ENCODE measurements around the gene KHDC1L. TPM values are rescaled to one million over a fixed set of nuclear protein-coding genes. Genes with fewer than 3 reads are reported as not detected.
"Not testable (repeated sequence)": the region's sequence is repeated elsewhere in the genome, so short reads cannot be mapped to it uniquely, and the experiment has no call there.

The KHDC1L gene
- total and polyA plus RNA-seq, 4 donors: 0.66 TPM; not detected in 3

DNA sequence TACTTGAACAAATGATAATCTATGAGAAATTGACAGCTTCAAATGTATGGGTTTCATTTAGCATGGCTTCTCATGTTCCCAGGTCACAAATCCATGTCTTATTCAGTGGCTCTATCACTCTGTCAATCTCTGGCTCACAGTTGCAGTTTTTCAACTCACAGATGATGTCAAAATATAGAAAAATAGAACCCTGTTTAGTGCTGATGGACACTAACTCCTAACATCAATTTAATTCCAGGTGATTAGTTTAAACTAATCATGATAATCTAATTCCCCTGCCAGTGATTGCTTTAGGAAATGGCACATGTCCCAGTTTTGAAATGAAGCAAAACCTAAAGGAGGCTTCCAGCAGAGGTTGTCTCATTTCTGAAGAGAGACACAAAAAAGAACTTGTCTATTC lies 24.7 kb upstream of the KHDC1L start:
- ATAC-seq (ENCODE audit: low FRiP score): no peak
- H3K27ac ChIP-seq (ENCODE audit: low read depth in 1 of 2, low read length in 2 of 2): no peak overlapping the region
- DNase-seq: no peak
- no peaks in the 10 kb centered on the region for H3K27me3 ChIP-seq (ENCODE audit: control insufficient read depth in 1 of 2, insufficient read depth in 2 of 2, low read length in 1 of 2)
- intact Hi-C loops (cut with DNase I): no loop called here
- H3K4me3 ChIP-seq (ENCODE audit: low read length in 2 of 2): no peak overlapping the region
- H3K36me3 ChIP-seq (ENCODE audit: control insufficient read depth in 1 of 2, insufficient read depth in 2 of 2, low read length in 1 of 2): no peaks in the 10 kb centered on the region
- H3K9me3 ChIP-seq (ENCODE audit: control insufficient read depth, low read length): no peaks in the 10 kb centered on the region
- H3K4me1 ChIP-seq (ENCODE audit: control insufficient read depth in 1 of 2, insufficient read depth in 2 of 2, low read length in 2 of 2): no peaks in the 10 kb centered on the region

DNA sequence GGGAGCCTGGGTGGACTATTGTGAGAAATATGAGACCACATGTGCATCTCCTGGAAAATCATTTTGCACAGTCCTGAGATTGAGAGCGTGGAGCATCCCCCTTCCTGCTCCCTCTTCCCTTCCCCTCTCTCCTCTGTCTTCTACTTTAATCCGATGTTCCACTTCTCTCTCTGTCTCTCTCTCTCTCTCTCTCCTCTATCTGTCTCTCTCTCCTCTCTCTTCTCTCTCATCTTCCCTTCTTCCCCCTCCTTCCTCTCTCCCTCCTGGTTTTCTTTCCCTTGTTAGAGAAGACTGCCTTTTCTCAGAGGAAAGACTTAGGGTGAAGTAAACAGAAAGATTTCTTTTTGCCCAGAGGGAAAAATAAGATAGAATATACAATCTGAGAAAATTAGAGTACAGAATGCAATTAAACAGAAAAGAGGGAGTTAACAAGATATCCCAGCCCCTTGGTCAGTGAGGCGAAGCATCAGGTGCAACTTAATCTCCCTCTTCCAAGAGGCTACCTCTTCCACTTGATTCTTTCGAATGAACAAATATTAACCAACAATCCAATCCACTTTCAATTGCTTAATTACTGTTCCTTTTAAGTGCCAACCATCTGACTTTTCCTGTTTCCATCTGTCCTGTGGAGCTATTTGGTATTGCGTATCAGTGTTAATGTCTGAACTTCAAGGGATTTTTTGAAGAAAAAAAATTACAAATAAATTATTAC lies 23.1 kb upstream of the KHDC1L start:
- Histone ChIP-seq H3K9me3 (ENCODE audit: control insufficient read depth, low read length) (no peaks in the 10 kb centered on the region), H3K4me1 (ENCODE audit: control insufficient read depth in 1 of 2, insufficient read depth in 2 of 2, low read length in 2 of 2) (no peaks in the 10 kb centered on the region), H3K27ac (ENCODE audit: low read depth in 1 of 2, low read length in 2 of 2) (no peak overlapping the region), H3K27me3 (ENCODE audit: control insufficient read depth in 1 of 2, insufficient read depth in 2 of 2, low read length in 1 of 2) (no peaks in the 10 kb centered on the region), H3K4me3 (ENCODE audit: low read length in 2 of 2) (no peak overlapping the region), H3K36me3 (ENCODE audit: control insufficient read depth in 1 of 2, insufficient read depth in 2 of 2, low read length in 1 of 2) (no peaks in the 10 kb centered on the region)
- WGBS, 2 donors: 80 to 85% methylated on average over 5 of the region's 5 CpGs
- DNase-seq (no peak), ATAC-seq (ENCODE audit: low FRiP score) (no peak)
- intact Hi-C loops (cut with DNase I): no loop called here

DNA sequence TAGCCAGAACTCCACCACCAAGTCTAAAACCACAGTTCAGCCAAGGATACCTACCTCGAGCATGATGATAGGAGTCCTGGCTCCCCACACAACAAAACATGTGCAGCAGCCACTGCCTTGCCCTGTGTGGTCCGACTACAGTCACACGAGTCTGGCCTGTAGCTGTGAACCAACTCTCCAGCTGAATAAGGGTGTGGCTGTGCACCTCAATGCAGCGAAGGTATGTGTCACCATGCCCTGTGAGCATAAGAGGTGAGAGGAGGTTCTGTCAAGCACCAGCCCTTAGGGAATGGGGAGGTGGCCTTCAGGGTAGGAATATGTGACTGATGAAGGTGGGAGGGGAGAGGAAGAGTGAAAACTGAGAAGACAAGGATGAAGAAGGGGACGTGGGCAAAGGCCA lies 16.7 kb upstream of the KHDC1L start:
- ATAC-seq (ENCODE audit: low FRiP score): peak; percentile 19
- intact Hi-C loops (cut with DNase I): no loop called here
- peaks cover 0 to 2% of the 10 kb centered on the region in 2 donors for H3K4me1 ChIP-seq (ENCODE audit: control insufficient read depth in 1 of 2, insufficient read depth in 2 of 2, low read length in 2 of 2)
- DNase-seq: no peak
- H3K9me3 ChIP-seq (ENCODE audit: control insufficient read depth, low read length): no peaks in the 10 kb centered on the region
- H3K27ac ChIP-seq (ENCODE audit: low read depth in 1 of 2, low read length in 2 of 2): no peak overlapping the region
- H3K36me3 ChIP-seq (ENCODE audit: control insufficient read depth in 1 of 2, insufficient read depth in 2 of 2, low read length in 1 of 2): no peaks in the 10 kb centered on the region
- H3K4me3 ChIP-seq (ENCODE audit: low read length in 2 of 2): no peak overlapping the region
- H3K27me3 ChIP-seq (ENCODE audit: control insufficient read depth in 1 of 2, insufficient read depth in 2 of 2, low read length in 1 of 2): no peaks in the 10 kb centered on the region
- WGBS, 2 donors: 94% methylated on average over 5 of the region's 5 CpGs

DNA sequence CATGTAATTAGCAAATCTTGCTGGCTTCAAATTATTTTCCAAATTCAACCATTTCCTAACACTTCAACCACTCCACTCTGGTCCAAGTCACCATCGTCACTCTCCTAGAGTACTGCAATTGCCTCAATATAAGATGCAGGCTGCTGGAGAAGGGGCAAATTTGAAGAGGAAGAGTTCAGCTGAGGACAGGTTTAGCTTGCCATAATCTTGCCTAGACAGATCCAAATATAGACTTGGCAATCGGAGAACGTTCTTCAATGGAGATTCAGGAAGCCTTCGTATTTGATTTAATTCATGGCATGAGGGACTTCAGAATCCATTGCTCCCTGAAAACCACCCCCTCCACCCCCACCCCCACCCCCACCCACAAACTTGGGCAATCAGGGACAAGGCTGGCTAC lies 15.4 kb upstream of the KHDC1L start:
- ATAC-seq (ENCODE audit: low FRiP score) (no peak), DNase-seq (no peak)
- WGBS, 2 donors: 24 to 25% methylated on average over 4 of the region's 4 CpGs
- H3K9me3 ChIP-seq (ENCODE audit: control insufficient read depth, low read length): no peaks in the 10 kb centered on the region
- H3K27me3 ChIP-seq (ENCODE audit: control insufficient read depth in 1 of 2, insufficient read depth in 2 of 2, low read length in 1 of 2): no peaks in the 10 kb centered on the region
- peaks cover 0 to 2% of the 10 kb centered on the region in 2 donors for H3K4me1 ChIP-seq (ENCODE audit: control insufficient read depth in 1 of 2, insufficient read depth in 2 of 2, low read length in 2 of 2)
- no peak overlapping the region for H3K4me3 ChIP-seq (ENCODE audit: low read length in 2 of 2)
- no peak overlapping the region for H3K27ac ChIP-seq (ENCODE audit: low read depth in 1 of 2, low read length in 2 of 2)
- H3K36me3 ChIP-seq (ENCODE audit: control insufficient read depth in 1 of 2, insufficient read depth in 2 of 2, low read length in 1 of 2): no peaks in the 10 kb centered on the region
- intact Hi-C loops (cut with DNase I): no loop called here

DNA sequence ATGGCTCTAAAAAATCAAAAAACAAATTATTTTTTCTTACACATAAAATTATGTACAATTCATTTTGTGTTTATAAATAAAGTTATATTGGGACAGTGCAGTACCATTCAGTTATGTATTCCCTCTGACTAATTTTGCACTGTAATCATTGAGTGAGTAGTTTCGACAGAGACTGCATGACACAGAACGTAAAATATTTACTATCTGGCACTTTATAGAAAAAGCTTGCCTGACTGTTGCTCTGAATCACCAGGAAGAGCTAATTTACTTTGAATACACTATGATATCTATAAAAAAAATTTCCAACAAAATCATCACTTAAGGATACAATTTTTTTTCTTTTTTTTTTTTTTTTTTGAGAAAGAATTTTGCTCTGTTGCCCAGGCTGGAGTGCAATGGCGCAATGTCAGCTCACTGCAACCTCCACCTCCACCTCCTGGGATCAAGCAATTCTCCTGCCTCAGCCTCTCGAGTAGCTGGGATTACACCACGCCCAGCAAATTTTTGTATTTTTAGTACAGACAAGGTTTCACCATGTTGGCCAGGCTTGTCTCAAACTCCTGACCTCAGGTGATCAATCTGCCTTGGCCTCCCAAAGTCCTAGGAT lies 11.0 kb upstream of the KHDC1L start:
- H3K4me1 ChIP-seq (ENCODE audit: control insufficient read depth in 1 of 2, insufficient read depth in 2 of 2, low read length in 2 of 2): peaks cover 0 to 2% of the 10 kb centered on the region in 2 donors
- ATAC-seq (ENCODE audit: low FRiP score): no peak
- no peaks in the 10 kb centered on the region for H3K9me3 ChIP-seq (ENCODE audit: control insufficient read depth, low read length)
- DNase-seq: no peak
- H3K36me3 ChIP-seq (ENCODE audit: control insufficient read depth in 1 of 2, insufficient read depth in 2 of 2, low read length in 1 of 2): no peaks in the 10 kb centered on the region
- WGBS, 2 donors: 87 to 89% methylated on average over 5 of the region's 5 CpGs
- H3K27ac ChIP-seq (ENCODE audit: low read depth in 1 of 2, low read length in 2 of 2): no peak overlapping the region
- intact Hi-C loops (cut with DNase I): no loop called here
- no peak overlapping the region for H3K4me3 ChIP-seq (ENCODE audit: low read length in 2 of 2)
- no peaks in the 10 kb centered on the region for H3K27me3 ChIP-seq (ENCODE audit: control insufficient read depth in 1 of 2, insufficient read depth in 2 of 2, low read length in 1 of 2)

DNA sequence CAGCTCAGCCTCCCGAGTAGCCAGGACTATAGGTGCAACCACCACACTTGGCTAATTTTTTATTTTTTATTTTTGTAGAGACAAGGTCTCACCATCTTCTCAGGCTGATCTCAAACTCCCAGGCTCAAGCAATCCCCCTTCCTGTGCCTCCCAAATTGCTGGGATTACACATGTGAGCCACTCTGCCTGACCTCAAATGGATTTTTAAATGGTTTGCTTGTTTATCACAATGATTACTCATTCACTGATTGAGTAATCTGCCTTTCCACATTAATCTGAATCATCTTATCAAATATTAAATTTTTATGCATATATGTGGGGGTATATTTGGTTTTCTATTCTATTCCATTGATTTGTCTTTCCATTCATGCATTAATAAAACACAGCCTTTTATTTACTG lies 9.4 kb upstream of the KHDC1L start:
- 89 to 90% methylated on average over 1 of the region's 1 CpG for WGBS, 2 donors
- no peak for ATAC-seq (ENCODE audit: low FRiP score)

DNA sequence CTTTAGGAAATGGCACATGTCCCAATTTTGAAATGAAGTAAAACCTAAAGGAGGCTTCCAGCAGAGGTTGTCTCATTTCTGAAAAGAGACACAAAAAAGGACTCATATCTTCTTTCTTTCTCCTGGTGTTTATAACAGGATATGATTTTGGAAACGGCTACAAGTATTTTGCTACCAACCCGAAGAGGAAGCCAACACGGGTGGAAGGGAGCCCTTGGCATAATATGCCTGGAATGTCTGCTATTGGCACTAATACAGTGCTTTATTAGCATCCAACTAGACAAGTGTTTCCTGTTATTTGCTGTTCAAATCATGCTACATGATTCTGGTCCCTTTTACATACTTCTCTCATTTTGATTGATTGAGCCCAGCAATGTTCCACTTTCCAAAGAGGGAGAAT lies 8.7 kb upstream of the KHDC1L start:
- H3K27me3 ChIP-seq (ENCODE audit: control insufficient read depth in 1 of 2, insufficient read depth in 2 of 2, low read length in 1 of 2); DNase-seq; H3K4me1 ChIP-seq (ENCODE audit: control insufficient read depth in 1 of 2, insufficient read depth in 2 of 2, low read length in 2 of 2); H3K4me3 ChIP-seq (ENCODE audit: low read length in 2 of 2); H3K36me3 ChIP-seq (ENCODE audit: control insufficient read depth in 1 of 2, insufficient read depth in 2 of 2, low read length in 1 of 2); H3K9me3 ChIP-seq (ENCODE audit: control insufficient read depth, low read length); intact Hi-C loops (cut with DNase I); H3K27ac ChIP-seq (ENCODE audit: low read depth in 1 of 2, low read length in 2 of 2); ATAC-seq (ENCODE audit: low FRiP score): not testable (repeated sequence)
- WGBS, 2 donors: 3 to 5% methylated on average over 3 of the region's 3 CpGs

More for the DNA sequence above, 9.4 kb upstream of the KHDC1L start:
- no peaks in the 10 kb centered on the region for H3K36me3 ChIP-seq (ENCODE audit: control insufficient read depth in 1 of 2, insufficient read depth in 2 of 2, low read length in 1 of 2)
- no peaks in the 10 kb centered on the region for H3K9me3 ChIP-seq (ENCODE audit: control insufficient read depth, low read length)
- no peaks in the 10 kb centered on the region for H3K4me1 ChIP-seq (ENCODE audit: control insufficient read depth in 1 of 2, insufficient read depth in 2 of 2, low read length in 2 of 2)
- no peaks in the 10 kb centered on the region for H3K27me3 ChIP-seq (ENCODE audit: control insufficient read depth in 1 of 2, insufficient read depth in 2 of 2, low read length in 1 of 2)
- intact Hi-C loops (cut with DNase I): no loop called here
- DNase-seq: no peak
- H3K4me3 ChIP-seq (ENCODE audit: low read length in 2 of 2): no peak overlapping the region
- no peak overlapping the region for H3K27ac ChIP-seq (ENCODE audit: low read depth in 1 of 2, low read length in 2 of 2)

DNA sequence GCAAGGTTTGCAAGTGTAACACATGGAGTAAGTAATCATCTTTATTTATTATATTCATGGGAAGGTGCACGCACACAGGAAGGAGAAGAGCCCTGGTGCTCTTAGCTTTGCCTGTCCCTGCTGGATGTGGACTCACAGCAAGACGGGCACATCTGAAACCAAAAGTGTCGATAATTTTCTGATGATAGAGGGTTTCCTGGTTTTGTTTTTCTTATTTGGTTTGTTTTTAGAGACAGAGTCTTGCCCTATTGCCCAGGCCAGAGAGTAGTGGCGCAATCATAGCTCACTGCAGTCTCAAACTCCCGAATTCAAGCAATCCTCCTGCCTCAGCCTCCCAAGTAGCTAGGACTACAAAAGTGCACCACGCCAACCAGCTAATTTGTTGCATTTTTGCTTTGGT lies 7.8 kb upstream of the KHDC1L start:
- intact Hi-C loops (cut with DNase I): no loop called here
- 87 to 95% methylated on average over 6 of the region's 6 CpGs for WGBS, 2 donors

DNA sequence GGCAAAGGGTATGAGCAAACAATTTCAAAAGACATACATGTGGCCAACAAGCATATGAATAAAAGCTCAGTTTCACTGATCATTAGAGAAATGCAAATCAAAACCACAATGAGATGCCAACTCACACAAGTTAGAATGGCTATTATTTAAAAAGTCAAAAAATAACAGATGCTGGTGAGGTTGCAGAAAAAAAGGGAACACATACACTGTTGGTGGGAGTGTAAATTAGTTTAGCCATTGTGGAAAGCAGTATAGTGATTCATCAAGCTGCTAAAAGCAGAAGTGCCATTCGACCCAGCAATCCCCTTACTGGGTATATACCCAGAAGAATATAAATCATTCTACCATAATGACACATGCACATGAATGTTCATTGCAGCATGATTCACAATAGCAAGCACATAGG lies 6.7 kb upstream of the KHDC1L start:
- H3K4me1 ChIP-seq (ENCODE audit: control insufficient read depth in 1 of 2, insufficient read depth in 2 of 2, low read length in 2 of 2): no peaks in the 10 kb centered on the region
- H3K9me3 ChIP-seq (ENCODE audit: control insufficient read depth, low read length): no peaks in the 10 kb centered on the region
- DNase-seq (no peak), ATAC-seq (ENCODE audit: low FRiP score) (no peak)
- no peaks in the 10 kb centered on the region for H3K36me3 ChIP-seq (ENCODE audit: control insufficient read depth in 1 of 2, insufficient read depth in 2 of 2, low read length in 1 of 2)
- intact Hi-C loops (cut with DNase I): no loop called here
- WGBS, 2 donors: 79 to 82% methylated on average over 1 of the region's 1 CpG
- H3K4me3 ChIP-seq (ENCODE audit: low read length in 2 of 2): no peak overlapping the region
- no peak overlapping the region for H3K27ac ChIP-seq (ENCODE audit: low read depth in 1 of 2, low read length in 2 of 2)
- no peaks in the 10 kb centered on the region for H3K27me3 ChIP-seq (ENCODE audit: control insufficient read depth in 1 of 2, insufficient read depth in 2 of 2, low read length in 1 of 2)

More for the DNA sequence above, 7.8 kb upstream of the KHDC1L start:
- no peak overlapping the region for H3K27ac ChIP-seq (ENCODE audit: low read depth in 1 of 2, low read length in 2 of 2)
- DNase-seq (no peak), ATAC-seq (ENCODE audit: low FRiP score) (no peak)
- no peaks in the 10 kb centered on the region for H3K36me3 ChIP-seq (ENCODE audit: control insufficient read depth in 1 of 2, insufficient read depth in 2 of 2, low read length in 1 of 2)
- no peak overlapping the region for H3K4me3 ChIP-seq (ENCODE audit: low read length in 2 of 2)
- no peaks in the 10 kb centered on the region for H3K9me3 ChIP-seq (ENCODE audit: control insufficient read depth, low read length)
- no peaks in the 10 kb centered on the region for H3K27me3 ChIP-seq (ENCODE audit: control insufficient read depth in 1 of 2, insufficient read depth in 2 of 2, low read length in 1 of 2)
- H3K4me1 ChIP-seq (ENCODE audit: control insufficient read depth in 1 of 2, insufficient read depth in 2 of 2, low read length in 2 of 2): no peaks in the 10 kb centered on the region
